K562 (cell line): ENCODE measurements around the gene METTL24. TPM values are rescaled to one million over a fixed set of nuclear protein-coding genes. Genes with fewer than 3 reads are reported as not detected.

ENCODE experiments used
- ATAC-seq: fragments of 200-7000 bp; cut with Tn5 transposase; 3 replicates; pipeline ENCODE4 v1.9.1; 2020; ENCODE audit warnings: moderate library complexity
- BruUV-seq: library from RNA; stranded (reverse); fragments of 400-500 nt; replicated peaks from 2 replicates; lab custom pipeline; 2021; lab: Mats Ljungman, UMichigan
- CTCF ChIA-PET: fragments of 300-600 bp; formaldehyde crosslinking; extraction: SDS; loops from one replicate; lab custom pipeline; 2021; ENCODE audit warnings: low intra/inter-chr PET ratio; lab: Yijun Ruan, JAX
- POLR2A ChIA-PET: fragments of 300-600, 350-650 bp; sonication (Branson Sonifier 250); formaldehyde crosslinking; extraction: SDS; loops from one replicate; lab custom pipeline; 2021; ENCODE audit warnings: antibody characterized with exemption, inconsistent platforms; lab: Yijun Ruan, JAX
- DNase-seq, 4 experiments: peaks; one replicate each; pipeline versions ENCODE4 v3.0.0 to v3.0.0-alpha.2; 2011 to 2018; ENCODE audit warnings: low spot score in 3 of 4, mixed read lengths in 3 of 4; ENCODE audit errors: extremely low read depth in 1 of 4
- FAIRE-seq: peaks from 2 replicates; lab custom pipeline; 2011; peaks lifted over from hg19 to GRCh38; lab: Jason Lieb, UNC
- H2AFZ ChIP-seq: 2 replicates; pipeline ENCODE4 v1.6.0; 2011; ENCODE audit warnings: low read depth, low read length, control low read depth, inconsistent platforms
- H3K27ac ChIP-seq: fragments of 200-600 bp; 3 replicates; pipeline ENCODE4 v1.8.0; 2011; ENCODE audit warnings: low read depth, mild to moderate bottlenecking, control low read depth, inconsistent platforms, low read length, moderate library complexity, mixed read lengths; ENCODE audit errors: extremely low read depth
- H3K27me3 ChIP-seq, 2 experiments: fragments of 300-600 bp in 1 of 2; 2 replicates in 1 of 2; 3 replicates in 1 of 2; pipeline versions ENCODE4 v1.6.0 to v1.8.0; 2011; ENCODE audit warnings: inconsistent platforms in 2 of 2, low read length in 2 of 2, mild to moderate bottlenecking in 1 of 2, mixed read lengths in 1 of 2, moderate library complexity in 1 of 2; ENCODE audit not compliant: control insufficient read depth in 2 of 2, insufficient read depth in 2 of 2
- H3K36me3 ChIP-seq: fragments of 300-600 bp; 3 replicates; pipeline ENCODE4 v1.8.0; 2011; ENCODE audit warnings: mild to moderate bottlenecking, low read length, inconsistent platforms; ENCODE audit not compliant: control insufficient read depth, insufficient read depth
- H3K4me1 ChIP-seq, 2 experiments: fragments of 200-600 bp in 1 of 2; replicated peaks in 1 of 2; 2 replicates in 1 of 2; 3 replicates in 1 of 2; pipeline versions ENCODE4 v1.5.1 to v1.8.0; 2011; ENCODE audit warnings: inconsistent platforms in 2 of 2, low read length in 2 of 2, mild to moderate bottlenecking in 1 of 2, mixed read lengths in 1 of 2, moderate library complexity in 1 of 2; ENCODE audit not compliant: control insufficient read depth in 2 of 2, insufficient read depth in 2 of 2
- H3K4me2 ChIP-seq: 2 replicates; pipeline ENCODE4 v1.6.1; 2011; ENCODE audit warnings: low read length, control low read depth, inconsistent platforms, mixed read lengths; ENCODE audit not compliant: insufficient read depth
- H3K4me3 ChIP-seq: fragments of 200-600 bp; sonication (generic), shearing (Covaris generic); 2 replicates; pipeline ENCODE4 v1.5.1; 2016; ENCODE audit warnings: control low read depth, inconsistent platforms
- H3K79me2 ChIP-seq: fragments of 200-600 bp; 3 replicates; pipeline ENCODE4 v1.8.0; 2011; ENCODE audit warnings: low read length, inconsistent platforms; ENCODE audit not compliant: control insufficient read depth, insufficient read depth
- H3K9ac ChIP-seq, 2 experiments: 2 replicates each; pipeline versions ENCODE4 v1.6.0 to v1.6.1; 2011; ENCODE audit warnings: low read depth in 2 of 2, low read length in 2 of 2, control low read depth in 1 of 2, inconsistent platforms in 1 of 2, mild to moderate bottlenecking in 1 of 2, mixed read lengths in 1 of 2; ENCODE audit not compliant: insufficient read depth in 1 of 2
- H3K9me1 ChIP-seq: one replicate; pipeline ENCODE4 v1.6.0; 2011; ENCODE audit warnings: inconsistent platforms, mild to moderate bottlenecking, low read length, moderate library complexity; ENCODE audit not compliant: control insufficient read depth, insufficient read depth
- H3K9me3 ChIP-seq: replicated peaks from 2 replicates; pipeline ENCODE4 v1.5.1; 2011; ENCODE audit warnings: low read depth, low read length, inconsistent platforms; ENCODE audit not compliant: control insufficient read depth, insufficient read depth
- H4K20me1 ChIP-seq: replicated peaks from 2 replicates; pipeline ENCODE4 v1.6.1; 2011; ENCODE audit warnings: low read length, inconsistent platforms, mixed read lengths; ENCODE audit not compliant: control insufficient read depth, insufficient read depth
- CCNT2 ChIP-seq: IDR thresholded peaks from 2 replicates; pipeline ENCODE4 v1.6.1; 2011; ENCODE audit warnings: borderline replicate concordance, low read depth, mild to moderate bottlenecking, moderate library complexity, mixed read lengths, low read length; ENCODE audit not compliant: insufficient read length; ENCODE audit errors: extremely low read depth
- DPF2 ChIP-seq: fragments of 450-650 bp; IDR thresholded peaks from 2 replicates; pipeline ENCODE4 v1.6.1; 2016
- MAZ ChIP-seq, 2 experiments: fragments of 450-650 bp in 1 of 2; sonication (generic) in 1 of 2; formaldehyde crosslinking; IDR thresholded peaks in 1 of 2; conservative IDR thresholded peaks in 1 of 2; 2 replicates each; pipeline versions ENCODE4 v1.4.0 to v1.5.0; 2020; ENCODE audit warnings: mild to moderate bottlenecking in 1 of 2, missing genetic modification reagents in 1 of 2
- MTA2 ChIP-seq: fragments of 450-650 bp; IDR thresholded peaks from 2 replicates; pipeline ENCODE4 v1.6.1; 2016; ENCODE audit warnings: low read depth
- RCOR1 ChIP-seq, 2 experiments: IDR thresholded peaks; 2 replicates each; pipeline ENCODE4 v1.6.1; 2012; ENCODE audit warnings: low read depth in 2 of 2, low read length in 2 of 2, borderline replicate concordance in 1 of 2, improper control_type of control experiment in 1 of 2
- WGBS: fragments of 100-300 bp; shearing (Covaris generic); methylation state at CpG from one replicate; pipeline ENCODE4 v1.1.6; 2016; ENCODE audit warnings: low coverage, mixed read lengths; ENCODE audit not compliant: insufficient coverage; ENCODE audit errors: missing lambda C conversion rate; 5-methylcytosine and 5-hydroxymethylcytosine counted together
- in situ Hi-C: fragments of 300-500 bp; cut with MboI; formaldehyde crosslinking; loops from 4 replicates; pipeline ENCODE4 v1.15.0; 2018; ENCODE audit warnings: inconsistent platforms, mixed read lengths
- intact Hi-C: fragments of 100-400 bp; cut with micrococcal nuclease; formaldehyde crosslinking; loops from 2 replicates; pipeline ENCODE4 v1.14.2; 2022
- polyA plus RNA-seq, 8 experiments: library from polyadenylated mRNA; depleted of rRNA in 4 of 8; stranded (reverse) in 5 of 8; unstranded in 3 of 8; fragments of >200 nt; fragmentation: Nextera tagmentation in 2 of 8; fragmentation: Illumina TruSeq in 1 of 8; extraction: Ambion mirVana in 2 of 8; extraction: Trizol in 1 of 8; gene quantifications; 2 replicates each; pipeline versions ENCODE4 v1.2.1 to v1.2.3, GENCODE V29; 2011 to 2014; ENCODE audit warnings: inconsistent platforms in 1 of 8, missing spikeins in 1 of 8
- total RNA-seq, 7 experiments: library from RNA; depleted of rRNA in 6 of 7; stranded (reverse); fragments of >200 nt in 6 of 7; fragmentation: Illumina TruSeq in 2 of 7; extraction: Trizol in 2 of 7; gene quantifications; 2 replicates each; pipeline versions ENCODE4 v1.2.1 to v1.2.3, GENCODE V29; 2011 to 2021; ENCODE audit warnings: low replicate concordance in 1 of 7
- TF ChIP-seq, protein P1 (sequence below): fragments of 450-650 bp; IDR thresholded peaks from 2 replicates; pipeline ENCODE4 v1.6.1; 2014; ENCODE audit warnings: low read depth, mild to moderate bottlenecking, moderate library complexity, borderline replicate concordance

METTL24 gene
- total and polyA plus RNA-seq, 9 of the 15 experiments (the other 6 are each of a cell fraction or from before 2014, with no cell fraction given), result not detected

DNA sequence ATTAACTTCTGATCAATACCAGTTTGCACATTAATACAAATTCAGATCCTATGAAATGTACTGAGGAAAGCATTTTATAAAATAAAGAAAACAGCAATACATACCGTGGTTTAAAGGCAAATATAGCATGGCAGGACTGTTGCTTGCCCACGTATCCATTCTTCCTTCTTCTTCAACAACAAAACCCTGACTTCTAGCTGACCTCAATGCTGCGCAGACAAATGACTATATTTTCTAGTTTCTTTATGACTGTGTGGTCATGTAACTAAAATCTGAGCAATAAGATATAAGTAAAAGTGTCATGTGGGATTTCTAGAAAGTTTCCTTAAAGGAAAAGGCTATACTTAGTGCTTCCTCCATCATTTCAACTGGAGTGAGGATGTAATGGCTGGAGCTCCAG is 92.9 kb downstream of the METTL24 start:
- no peak overlapping the region for H3K27ac ChIP-seq
- H3K79me2 ChIP-seq, result no peaks in the 10 kb centered on the region
- H4K20me1 ChIP-seq, result no peaks in the 10 kb centered on the region
- in situ Hi-C loops (no loop called here), intact Hi-C loops (no loop called here)
- no peak for ATAC-seq
- POLR2A ChIA-PET, result interaction anchor here (2.0 kb wide), 1 partner anchor 10 kb away, joined by 5 read pairs; no protein-coding TSS in a partner anchor
- no TSS peak for BruUV-seq
- no peak overlapping the region for H3K4me2 ChIP-seq
- TF ChIP-seq MTA2 (no peak), DPF2 (no peak), MAZ (CRISPR knock-in tag; conservative IDR thresholded peaks at IDR 0.05 in 1 of 2, IDR thresholded peaks at IDR 0.05 in 1 of 2) (no peak), RCOR1 (IDR thresholded peaks at IDR 0.05; ENCODE audit: borderline replicate concordance in 1 of 2, low read depth in 2 of 2, low read length in 2 of 2) (no peak), CCNT2 (no peak)
- TF ChIP-seq, protein P1, sequence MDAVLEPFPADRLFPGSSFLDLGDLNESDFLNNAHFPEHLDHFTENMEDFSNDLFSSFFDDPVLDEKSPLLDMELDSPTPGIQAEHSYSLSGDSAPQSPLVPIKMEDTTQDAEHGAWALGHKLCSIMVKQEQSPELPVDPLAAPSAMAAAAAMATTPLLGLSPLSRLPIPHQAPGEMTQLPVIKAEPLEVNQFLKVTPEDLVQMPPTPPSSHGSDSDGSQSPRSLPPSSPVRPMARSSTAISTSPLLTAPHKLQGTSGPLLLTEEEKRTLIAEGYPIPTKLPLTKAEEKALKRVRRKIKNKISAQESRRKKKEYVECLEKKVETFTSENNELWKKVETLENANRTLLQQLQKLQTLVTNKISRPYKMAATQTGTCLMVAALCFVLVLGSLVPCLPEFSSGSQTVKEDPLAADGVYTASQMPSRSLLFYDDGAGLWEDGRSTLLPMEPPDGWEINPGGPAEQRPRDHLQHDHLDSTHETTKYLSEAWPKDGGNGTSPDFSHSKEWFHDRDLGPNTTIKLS, result no peak
- CTCF ChIA-PET, result no interaction called here
- H3K9ac ChIP-seq, result no peak overlapping the region
- H3K4me3 ChIP-seq, result no peak overlapping the region
- no peaks in the 10 kb centered on the region for H3K4me1 ChIP-seq
- H3K9me1 ChIP-seq, result no peaks in the 10 kb centered on the region
- DNase-seq, result no peak
- no peak for FAIRE-seq
- peaks cover 0 to 3% of the 10 kb centered on the region in 2 experiments; a peak in 2 of 5 replicates for H3K27me3 ChIP-seq
- H3K36me3 ChIP-seq, result no peaks in the 10 kb centered on the region
- WGBS, result 0% methylated on average over 3 of the region's 3 CpGs
- H3K9me3 ChIP-seq, result no peaks in the 10 kb centered on the region
- H2AFZ ChIP-seq, result no peak overlapping the region
